ENCODE results near the gene ZBTB32.

DNA sequence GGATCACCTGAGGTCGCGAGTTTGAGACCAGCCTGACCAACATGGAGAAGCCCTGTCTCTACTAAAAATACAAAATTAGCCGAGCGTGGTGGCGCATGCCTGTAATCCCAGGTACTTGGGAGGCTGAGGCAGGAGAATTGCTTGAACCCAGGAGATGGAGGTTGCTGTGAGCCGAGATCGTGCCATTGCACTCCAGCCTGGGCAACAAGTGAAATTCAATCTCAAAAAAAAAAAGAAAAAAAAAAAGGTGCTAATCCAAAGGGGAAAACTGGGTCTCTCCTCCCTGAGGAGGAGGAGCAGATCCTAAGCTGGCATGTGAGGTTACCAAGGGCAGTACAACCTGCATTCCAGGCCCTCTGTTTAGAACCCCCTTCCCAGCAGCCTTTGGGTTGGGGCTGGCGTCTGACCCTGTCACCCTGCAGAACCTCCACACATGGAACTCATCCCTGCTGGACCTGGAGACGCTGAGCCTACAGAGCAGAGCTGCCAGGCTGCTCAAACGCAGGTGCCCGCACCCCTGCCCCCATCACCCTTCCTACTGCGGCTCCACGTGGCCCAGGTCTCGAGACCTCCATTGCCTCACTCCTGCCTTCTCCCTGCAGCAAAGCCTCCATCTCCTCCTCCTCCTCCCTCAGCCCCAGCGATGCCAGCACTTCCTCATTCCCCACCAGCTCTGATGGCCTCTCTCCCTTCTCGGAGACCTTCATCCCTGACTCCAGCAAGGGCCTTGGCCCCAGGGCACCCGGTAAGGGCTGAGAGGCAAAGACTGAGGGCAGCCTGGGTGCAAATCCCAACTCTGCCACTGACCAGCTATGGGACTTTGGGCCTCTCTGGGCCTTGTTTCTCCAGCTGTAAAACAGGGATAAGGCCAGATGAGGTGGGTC is 60.3 kb downstream of the ZBTB32 start:
- TF ChIP-seq, protein P1, sequence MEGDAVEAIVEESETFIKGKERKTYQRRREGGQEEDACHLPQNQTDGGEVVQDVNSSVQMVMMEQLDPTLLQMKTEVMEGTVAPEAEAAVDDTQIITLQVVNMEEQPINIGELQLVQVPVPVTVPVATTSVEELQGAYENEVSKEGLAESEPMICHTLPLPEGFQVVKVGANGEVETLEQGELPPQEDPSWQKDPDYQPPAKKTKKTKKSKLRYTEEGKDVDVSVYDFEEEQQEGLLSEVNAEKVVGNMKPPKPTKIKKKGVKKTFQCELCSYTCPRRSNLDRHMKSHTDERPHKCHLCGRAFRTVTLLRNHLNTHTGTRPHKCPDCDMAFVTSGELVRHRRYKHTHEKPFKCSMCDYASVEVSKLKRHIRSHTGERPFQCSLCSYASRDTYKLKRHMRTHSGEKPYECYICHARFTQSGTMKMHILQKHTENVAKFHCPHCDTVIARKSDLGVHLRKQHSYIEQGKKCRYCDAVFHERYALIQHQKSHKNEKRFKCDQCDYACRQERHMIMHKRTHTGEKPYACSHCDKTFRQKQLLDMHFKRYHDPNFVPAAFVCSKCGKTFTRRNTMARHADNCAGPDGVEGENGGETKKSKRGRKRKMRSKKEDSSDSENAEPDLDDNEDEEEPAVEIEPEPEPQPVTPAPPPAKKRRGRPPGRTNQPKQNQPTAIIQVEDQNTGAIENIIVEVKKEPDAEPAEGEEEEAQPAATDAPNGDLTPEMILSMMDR (IDR thresholded peaks at IDR 0.05; ENCODE audit: control extremely low read depth in 1 of 3, insufficient read depth in 1 of 3, low read depth in 1 of 3, low read length in 3 of 3) = no peak
- TF ChIP-seq RFX5 (IDR thresholded peaks at IDR 0.05; ENCODE audit: borderline replicate concordance, low read depth, low read length) (no peak), SRF (IDR thresholded peaks at IDR 0.05; ENCODE audit: low read depth, low read length) (no peak), POLR2A (IDR thresholded peaks at IDR 0.05; ENCODE audit: control extremely low read depth in 1 of 2, low read depth in 2 of 2, low read length in 2 of 2) (no peak), POLR2AphosphoS5 (IDR thresholded peaks at IDR 0.05; ENCODE audit: low read depth, low read length) (no peak), RAD21 (IDR thresholded peaks at IDR 0.05 in 1 of 2, conservative IDR thresholded peaks at IDR 0.05 in 1 of 2; ENCODE audit: low read depth in 2 of 2, low read length in 2 of 2) (no peak), NRF1 (IDR thresholded peaks at IDR 0.05; ENCODE audit: low read depth, low read length) (no peak), EP300 (IDR thresholded peaks at IDR 0.05; ENCODE audit: borderline replicate concordance in 1 of 2, low read depth in 2 of 2, low read length in 2 of 2) (no peak), EZH2 (IDR thresholded peaks at IDR 0.05; ENCODE audit: low read depth, low read length, severe bottlenecking) (no peak), GTF2F1 (IDR thresholded peaks at IDR 0.05; ENCODE audit: borderline replicate concordance, low read depth, low read length) (no peak), SP1 (IDR thresholded peaks at IDR 0.05; ENCODE audit: low read depth, low read length) (no peak)
- TF ChIP-seq, protein P2, sequence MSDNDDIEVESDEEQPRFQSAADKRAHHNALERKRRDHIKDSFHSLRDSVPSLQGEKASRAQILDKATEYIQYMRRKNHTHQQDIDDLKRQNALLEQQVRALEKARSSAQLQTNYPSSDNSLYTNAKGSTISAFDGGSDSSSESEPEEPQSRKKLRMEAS (IDR thresholded peaks at IDR 0.05) = no peak
- TF ChIP-seq, protein P3, sequence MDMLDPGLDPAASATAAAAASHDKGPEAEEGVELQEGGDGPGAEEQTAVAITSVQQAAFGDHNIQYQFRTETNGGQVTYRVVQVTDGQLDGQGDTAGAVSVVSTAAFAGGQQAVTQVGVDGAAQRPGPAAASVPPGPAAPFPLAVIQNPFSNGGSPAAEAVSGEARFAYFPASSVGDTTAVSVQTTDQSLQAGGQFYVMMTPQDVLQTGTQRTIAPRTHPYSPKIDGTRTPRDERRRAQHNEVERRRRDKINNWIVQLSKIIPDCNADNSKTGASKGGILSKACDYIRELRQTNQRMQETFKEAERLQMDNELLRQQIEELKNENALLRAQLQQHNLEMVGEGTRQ (IDR thresholded peaks at IDR 0.05; ENCODE audit: low read length) = no peak
